ENCODE data around the gene HPS4. TPM values are rescaled to one million over a fixed set of nuclear protein-coding genes. Genes with fewer than 3 reads are reported as not detected.

Gene HPS4
- polyA plus RNA-seq, 1 of the 3 experiments (the other 2 are of a cell fraction): 22.5 TPM

DNA sequence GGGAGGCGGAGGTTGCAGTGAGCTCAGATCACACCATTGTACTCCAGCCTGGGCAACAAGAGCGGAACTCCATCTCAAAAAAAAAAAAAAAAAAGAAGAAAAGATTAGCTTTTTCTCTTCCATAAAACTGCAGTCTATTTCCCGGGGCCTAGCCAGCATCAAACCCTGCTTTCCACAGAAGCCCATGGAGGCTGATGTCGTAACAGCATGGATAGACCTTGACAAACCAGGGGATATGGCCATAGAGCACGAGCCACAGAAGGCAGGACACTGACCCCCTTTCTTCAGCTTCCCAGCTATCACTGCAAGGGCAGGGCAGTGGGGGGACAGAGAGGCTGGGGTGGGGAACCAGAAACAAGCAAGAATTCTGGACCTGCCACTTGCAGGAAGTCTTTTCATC, 21.5 kb downstream of the HPS4 start:
- TF ChIP-seq, protein P1, sequence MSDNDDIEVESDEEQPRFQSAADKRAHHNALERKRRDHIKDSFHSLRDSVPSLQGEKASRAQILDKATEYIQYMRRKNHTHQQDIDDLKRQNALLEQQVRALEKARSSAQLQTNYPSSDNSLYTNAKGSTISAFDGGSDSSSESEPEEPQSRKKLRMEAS (IDR thresholded peaks at IDR 0.05; ENCODE audit: low read depth): no peak
- TF ChIP-seq YY1 (IDR thresholded peaks at IDR 0.05; ENCODE audit: low read depth) (no peak), TEAD4 (IDR thresholded peaks at IDR 0.05; ENCODE audit: borderline replicate concordance, insufficient read depth) (no peak), GATA2 (CRISPR knock-in tag; IDR thresholded peaks at IDR 0.05) (no peak), RFX5 (IDR thresholded peaks at IDR 0.05; ENCODE audit: low read length) (no peak), GABPA (IDR thresholded peaks at IDR 0.05; ENCODE audit: low read depth) (no peak), NFIC (IDR thresholded peaks at IDR 0.05; ENCODE audit: borderline replicate concordance) (no peak), JUND (IDR thresholded peaks at IDR 0.05) (no peak), TAF1 (IDR thresholded peaks at IDR 0.05; ENCODE audit: borderline replicate concordance, low read depth, low read length) (no peak), EZH2phosphoT487 (IDR thresholded peaks at IDR 0.05; ENCODE audit: borderline replicate concordance, low read depth) (no peak), RAD21 (IDR thresholded peaks at IDR 0.05; ENCODE audit: low read length) (no peak), SMC3 (IDR thresholded peaks at IDR 0.05; ENCODE audit: low read depth, low read length) (no peak), MXI1 (IDR thresholded peaks at IDR 0.05; ENCODE audit: low read depth, low read length) (no peak)
- TF ChIP-seq, protein P2, sequence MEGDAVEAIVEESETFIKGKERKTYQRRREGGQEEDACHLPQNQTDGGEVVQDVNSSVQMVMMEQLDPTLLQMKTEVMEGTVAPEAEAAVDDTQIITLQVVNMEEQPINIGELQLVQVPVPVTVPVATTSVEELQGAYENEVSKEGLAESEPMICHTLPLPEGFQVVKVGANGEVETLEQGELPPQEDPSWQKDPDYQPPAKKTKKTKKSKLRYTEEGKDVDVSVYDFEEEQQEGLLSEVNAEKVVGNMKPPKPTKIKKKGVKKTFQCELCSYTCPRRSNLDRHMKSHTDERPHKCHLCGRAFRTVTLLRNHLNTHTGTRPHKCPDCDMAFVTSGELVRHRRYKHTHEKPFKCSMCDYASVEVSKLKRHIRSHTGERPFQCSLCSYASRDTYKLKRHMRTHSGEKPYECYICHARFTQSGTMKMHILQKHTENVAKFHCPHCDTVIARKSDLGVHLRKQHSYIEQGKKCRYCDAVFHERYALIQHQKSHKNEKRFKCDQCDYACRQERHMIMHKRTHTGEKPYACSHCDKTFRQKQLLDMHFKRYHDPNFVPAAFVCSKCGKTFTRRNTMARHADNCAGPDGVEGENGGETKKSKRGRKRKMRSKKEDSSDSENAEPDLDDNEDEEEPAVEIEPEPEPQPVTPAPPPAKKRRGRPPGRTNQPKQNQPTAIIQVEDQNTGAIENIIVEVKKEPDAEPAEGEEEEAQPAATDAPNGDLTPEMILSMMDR (IDR thresholded peaks at IDR 0.05): no peak
- TF ChIP-seq, protein P3, sequence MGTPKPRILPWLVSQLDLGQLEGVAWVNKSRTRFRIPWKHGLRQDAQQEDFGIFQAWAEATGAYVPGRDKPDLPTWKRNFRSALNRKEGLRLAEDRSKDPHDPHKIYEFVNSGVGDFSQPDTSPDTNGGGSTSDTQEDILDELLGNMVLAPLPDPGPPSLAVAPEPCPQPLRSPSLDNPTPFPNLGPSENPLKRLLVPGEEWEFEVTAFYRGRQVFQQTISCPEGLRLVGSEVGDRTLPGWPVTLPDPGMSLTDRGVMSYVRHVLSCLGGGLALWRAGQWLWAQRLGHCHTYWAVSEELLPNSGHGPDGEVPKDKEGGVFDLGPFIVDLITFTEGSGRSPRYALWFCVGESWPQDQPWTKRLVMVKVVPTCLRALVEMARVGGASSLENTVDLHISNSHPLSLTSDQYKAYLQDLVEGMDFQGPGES (IDR thresholded peaks at IDR 0.05; ENCODE audit: low read depth, low read length): no peak
- TF ChIP-seq, protein P4, sequence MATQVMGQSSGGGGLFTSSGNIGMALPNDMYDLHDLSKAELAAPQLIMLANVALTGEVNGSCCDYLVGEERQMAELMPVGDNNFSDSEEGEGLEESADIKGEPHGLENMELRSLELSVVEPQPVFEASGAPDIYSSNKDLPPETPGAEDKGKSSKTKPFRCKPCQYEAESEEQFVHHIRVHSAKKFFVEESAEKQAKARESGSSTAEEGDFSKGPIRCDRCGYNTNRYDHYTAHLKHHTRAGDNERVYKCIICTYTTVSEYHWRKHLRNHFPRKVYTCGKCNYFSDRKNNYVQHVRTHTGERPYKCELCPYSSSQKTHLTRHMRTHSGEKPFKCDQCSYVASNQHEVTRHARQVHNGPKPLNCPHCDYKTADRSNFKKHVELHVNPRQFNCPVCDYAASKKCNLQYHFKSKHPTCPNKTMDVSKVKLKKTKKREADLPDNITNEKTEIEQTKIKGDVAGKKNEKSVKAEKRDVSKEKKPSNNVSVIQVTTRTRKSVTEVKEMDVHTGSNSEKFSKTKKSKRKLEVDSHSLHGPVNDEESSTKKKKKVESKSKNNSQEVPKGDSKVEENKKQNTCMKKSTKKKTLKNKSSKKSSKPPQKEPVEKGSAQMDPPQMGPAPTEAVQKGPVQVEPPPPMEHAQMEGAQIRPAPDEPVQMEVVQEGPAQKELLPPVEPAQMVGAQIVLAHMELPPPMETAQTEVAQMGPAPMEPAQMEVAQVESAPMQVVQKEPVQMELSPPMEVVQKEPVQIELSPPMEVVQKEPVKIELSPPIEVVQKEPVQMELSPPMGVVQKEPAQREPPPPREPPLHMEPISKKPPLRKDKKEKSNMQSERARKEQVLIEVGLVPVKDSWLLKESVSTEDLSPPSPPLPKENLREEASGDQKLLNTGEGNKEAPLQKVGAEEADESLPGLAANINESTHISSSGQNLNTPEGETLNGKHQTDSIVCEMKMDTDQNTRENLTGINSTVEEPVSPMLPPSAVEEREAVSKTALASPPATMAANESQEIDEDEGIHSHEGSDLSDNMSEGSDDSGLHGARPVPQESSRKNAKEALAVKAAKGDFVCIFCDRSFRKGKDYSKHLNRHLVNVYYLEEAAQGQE (IDR thresholded peaks at IDR 0.05; ENCODE audit: low read depth, low read length): no peak
- Histone ChIP-seq H3K9me2 (no peaks in the 10 kb centered on the region), H3F3A (replicated peaks; ENCODE audit: insufficient read depth) (peaks cover 3% of the 10 kb centered on the region), H3K4me2 (no peak overlapping the region), H3K27ac (ENCODE audit: low read depth in 2 of 2, low read length in 1 of 2) (no peak overlapping the region), H4K20me1 (ENCODE audit: insufficient read depth) (peaks cover 5% of the 10 kb centered on the region), H2AFZ (ENCODE audit: low read depth) (no peak overlapping the region), H3K9ac (no peak overlapping the region), H3K36me3 (replicated peaks in 1 of 2; ENCODE audit: control insufficient read depth in 1 of 2, insufficient read depth in 2 of 2, low read length in 1 of 2) (peaks cover 21 to 78% of the 10 kb centered on the region in 2 experiments), H3K4me1 (ENCODE audit: control insufficient read depth in 1 of 2, insufficient read depth in 2 of 2, low read depth in 1 of 2, low read length in 1 of 2) (peaks cover 0 to 2% of the 10 kb centered on the region in 2 experiments; a peak in 2 of 4 replicates), H3K27me3 (ENCODE audit: insufficient read depth) (no peaks in the 10 kb centered on the region), H3K4me3 (ENCODE audit: low read depth in 2 of 2, low read length in 1 of 2) (no peak overlapping the region), H3K9me3 (no peaks in the 10 kb centered on the region), H3K79me2 (ENCODE audit: insufficient read depth) (peaks cover 8% of the 10 kb centered on the region; the same call in 1 of the 2 replicates)
- DNase-seq: no peak
- POLR2A ChIA-PET: no interaction called here
- WGBS (ENCODE audit: low lambda C conversion rate): 94% methylated on average over 5 of the region's 5 CpGs
- CTCF ChIA-PET: interaction anchor here (0.7 to 6.2 kb wide), 27 partner anchors 9 to 687 kb away, joined by 3 to 99 read pairs (median 11); partner anchors contain the start of genes HPS4 and SRRD

Measured in SK-N-SH (cell line).